ENCODE results near the gene SHISA4. TPM values are rescaled to one million over a fixed set of nuclear protein-coding genes. Genes with fewer than 3 reads are reported as not detected.

Gene SHISA4
- polyA plus RNA-seq, 3 donors = 1.5 to 3.1 (median 2.3) TPM

DNA sequence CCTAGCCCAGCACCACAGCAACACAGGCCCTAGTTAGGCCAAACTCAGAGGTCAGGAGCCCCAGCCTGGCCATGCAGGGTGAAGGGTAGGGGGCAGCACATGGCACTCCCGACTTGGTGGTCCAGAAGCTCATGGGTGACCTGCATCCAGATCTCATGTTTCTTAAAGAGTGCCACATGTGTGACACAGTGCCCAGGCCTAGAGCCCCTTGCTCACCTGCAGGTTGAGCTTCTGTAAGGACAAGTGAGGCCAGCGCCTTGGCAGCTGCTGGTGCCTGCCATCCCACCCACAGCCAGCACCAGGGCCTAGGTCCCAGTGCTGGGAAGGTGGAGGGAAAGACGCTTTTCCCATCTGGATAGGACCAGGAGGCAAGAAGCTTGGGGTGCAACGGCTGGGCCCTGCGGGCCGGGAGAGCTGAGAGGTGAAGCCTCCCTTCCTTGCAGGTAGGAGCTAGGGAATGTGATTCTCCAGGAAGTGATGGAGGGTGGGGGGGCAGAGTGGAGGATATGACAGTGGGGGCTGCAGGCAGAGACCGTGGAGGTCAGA is 6.5 kb downstream of the SHISA4 start:
- no peak overlapping the region for H3K4me3 Mint-ChIP-seq
- Histone ChIP-seq H3K79me2 (ENCODE audit: insufficient read depth, low read length) (no peaks in the 10 kb centered on the region), H3K27ac (ENCODE audit: low read depth in 1 of 2, low read length in 2 of 2) (no peak overlapping the region), H3K36me3 (replicated peaks in 1 of 2; ENCODE audit: control insufficient read depth in 1 of 2, insufficient read depth in 2 of 2, low read length in 2 of 2) (no peaks in the 10 kb centered on the region), H3K4me3 (replicated peaks in 1 of 3; ENCODE audit: low read depth in 2 of 3, low read length in 3 of 3) (no peak overlapping the region), H3K4me2 (replicated peaks; ENCODE audit: extremely low read depth, low read length, poor library complexity, severe bottlenecking) (no peak overlapping the region), H3K9me3 (replicated peaks in 1 of 2; ENCODE audit: control insufficient read depth in 1 of 2, insufficient read depth in 1 of 2, low read length in 2 of 2) (no peaks in the 10 kb centered on the region), H3K9ac (ENCODE audit: insufficient read depth, low read length, poor library complexity, severe bottlenecking) (no peak overlapping the region), H3K27me3 (ENCODE audit: control insufficient read depth in 2 of 2, insufficient read depth in 2 of 2, low read length in 2 of 2) (peaks cover under 1 to 13% of the 10 kb centered on the region in 2 donors), H4K20me1 (ENCODE audit: insufficient read depth, low read length) (no peaks in the 10 kb centered on the region), H2AFZ (ENCODE audit: insufficient read depth, low read depth, low read length, poor library complexity, severe bottlenecking) (no peak overlapping the region), H3K4me1 (ENCODE audit: control insufficient read depth in 1 of 2, insufficient read depth in 2 of 2, low read length in 2 of 2) (no peaks in the 10 kb centered on the region)
- no peaks in the 10 kb centered on the region for H3K36me3 Mint-ChIP-seq
- 80% methylated on average over 4 of the region's 7 CpGs for WGBS (ENCODE audit: insufficient coverage)
- peaks cover 9 to 15% (median 12%) of the 10 kb centered on the region in 3 donors for H3K27me3 Mint-ChIP-seq (ENCODE audit: low read depth in 3 of 3)
- intact Hi-C loops (cut with micrococcal nuclease) = loop anchor here in 1 of 2 donors (5.0 kb wide), 1 partner anchor 77 kb away; no protein-coding TSS in a partner anchor
- H3K4me1 Mint-ChIP-seq = peaks cover 6% of the 10 kb centered on the region
- no peak overlapping the region for H3K27ac Mint-ChIP-seq
- DNase-seq = no peak
- TF ChIP-seq CTCF (IDR thresholded peaks at IDR 0.05) = no peak
- H3K9me3 Mint-ChIP-seq = peaks cover 0 to 1% (median 0%) of the 10 kb centered on the region in 7 donors

DNA sequence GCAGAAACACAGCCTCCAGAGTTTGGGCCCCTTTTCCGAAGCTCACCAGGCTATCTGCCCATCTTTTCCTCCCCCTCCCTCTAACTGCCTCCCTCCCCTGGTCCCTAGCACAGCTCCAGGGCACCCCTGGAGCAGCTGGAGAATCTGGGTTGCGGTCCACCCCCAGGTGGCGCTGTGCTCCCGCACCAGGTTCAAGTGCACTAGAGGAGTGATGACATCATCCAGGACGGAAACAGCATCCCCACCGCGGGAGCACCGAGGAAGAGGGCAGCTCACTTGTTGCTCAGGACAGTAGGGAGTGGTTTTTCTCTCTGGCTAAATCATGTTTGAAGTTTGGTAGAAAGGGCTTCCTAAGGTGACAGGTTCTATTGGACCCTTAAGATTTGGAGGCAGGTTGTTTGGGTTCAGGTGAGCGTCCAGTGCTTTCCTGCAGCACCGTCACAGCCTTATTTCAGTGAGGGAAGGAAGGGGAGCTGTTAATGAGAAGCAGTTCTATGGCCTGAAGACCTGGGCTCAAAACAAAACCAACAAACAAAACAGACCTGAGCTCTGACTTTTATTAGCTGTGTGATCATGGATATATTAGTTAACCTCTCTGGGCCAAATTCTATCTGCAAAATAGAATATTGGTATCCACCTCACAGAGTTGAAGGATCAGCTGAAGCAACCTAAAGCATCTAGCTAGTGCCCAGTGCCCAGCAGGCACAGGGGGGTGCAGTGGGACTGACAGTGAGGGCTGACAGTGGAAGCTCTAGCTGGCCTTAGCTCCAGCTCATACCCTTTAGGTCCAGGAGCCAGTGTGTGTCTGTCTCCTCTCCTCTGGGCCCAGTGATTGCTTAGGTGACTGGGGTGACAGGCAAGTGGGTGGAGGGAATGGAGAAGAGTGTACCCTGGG is 7.5 kb downstream of the SHISA4 start:
- peaks cover 6% of the 10 kb centered on the region for H3K4me1 Mint-ChIP-seq
- H3K27me3 Mint-ChIP-seq (ENCODE audit: low read depth in 3 of 3) = peaks cover 4 to 8% (median 7%) of the 10 kb centered on the region in 3 donors
- H3K36me3 Mint-ChIP-seq = no peaks in the 10 kb centered on the region
- Histone ChIP-seq H3K27ac (ENCODE audit: low read depth in 1 of 2, low read length in 2 of 2) (no peak overlapping the region), H3K4me3 (replicated peaks in 1 of 3; ENCODE audit: low read depth in 2 of 3, low read length in 3 of 3) (no peak overlapping the region), H3K4me2 (replicated peaks; ENCODE audit: extremely low read depth, low read length, poor library complexity, severe bottlenecking) (no peak overlapping the region), H3K4me1 (ENCODE audit: control insufficient read depth in 1 of 2, insufficient read depth in 2 of 2, low read length in 2 of 2) (no peaks in the 10 kb centered on the region), H3K27me3 (ENCODE audit: control insufficient read depth in 2 of 2, insufficient read depth in 2 of 2, low read length in 2 of 2) (peaks cover 0 to 3% of the 10 kb centered on the region in 2 donors), H3K36me3 (replicated peaks in 1 of 2; ENCODE audit: control insufficient read depth in 1 of 2, insufficient read depth in 2 of 2, low read length in 2 of 2) (no peaks in the 10 kb centered on the region), H3K9me3 (replicated peaks in 1 of 2; ENCODE audit: control insufficient read depth in 1 of 2, insufficient read depth in 1 of 2, low read length in 2 of 2) (no peaks in the 10 kb centered on the region), H2AFZ (ENCODE audit: insufficient read depth, low read depth, low read length, poor library complexity, severe bottlenecking) (peak overlapping the region; percentile 12), H3K79me2 (ENCODE audit: insufficient read depth, low read length) (no peaks in the 10 kb centered on the region), H3K9ac (ENCODE audit: insufficient read depth, low read length, poor library complexity, severe bottlenecking) (no peak overlapping the region), H4K20me1 (ENCODE audit: insufficient read depth, low read length) (no peaks in the 10 kb centered on the region)
- H3K4me3 Mint-ChIP-seq = peak overlapping the region; percentile 12 to 47
- peaks cover 0 to 1% (median 0%) of the 10 kb centered on the region in 7 donors for H3K9me3 Mint-ChIP-seq
- 2% methylated on average over 7 of the region's 10 CpGs for WGBS (ENCODE audit: insufficient coverage)
- H3K27ac Mint-ChIP-seq = peak overlapping the region in 1 of 7 donors; percentile 15
- TF ChIP-seq CTCF (IDR thresholded peaks at IDR 0.05) = peak; percentile 96
- intact Hi-C loops (cut with micrococcal nuclease) = loop anchor here (1.0 to 5.0 kb wide), 2 partner anchors 76 to 78 kb away; no protein-coding TSS in a partner anchor
- peak; percentile 81 to 90 (median 82) for DNase-seq
